H1 (cell line): ENCODE data around the gene TROAP. TPM values are rescaled to one million over a fixed set of nuclear protein-coding genes. Genes with fewer than 3 reads are reported as not detected.

Experiments used
- CTCF ChIA-PET: fragments of 300-600 bp; sonication (Branson Sonifier 250); formaldehyde crosslinking; loops from one replicate; lab custom pipeline; 2021; ENCODE audit not compliant: partially characterized antibody; lab: Charles Lee
- POLR2A ChIA-PET: fragments of 300-600 bp; sonication (Branson Sonifier 250); formaldehyde crosslinking; loops from one replicate; lab custom pipeline; 2021; ENCODE audit warnings: inconsistent platforms; ENCODE audit not compliant: partially characterized antibody; lab: Charles Lee
- DNase-seq, 2 experiments: peaks; one replicate each; pipeline versions ENCODE4 v3.0.0 to v3.0.0-alpha.2; 2010 to 2022; ENCODE audit warnings: low spot score in 2 of 2, low read depth in 1 of 2, mixed read lengths in 1 of 2
- FAIRE-seq: peaks from 2 replicates; lab custom pipeline; 2011; peaks lifted over from hg19 to GRCh38; lab: Jason Lieb, UNC
- H2AFZ ChIP-seq: 2 replicates; pipeline ENCODE4 v1.8.1; 2012; ENCODE audit warnings: low read length, inconsistent platforms
- H2AK5ac ChIP-seq: 2 replicates; pipeline ENCODE4 v1.6.1; 2013; ENCODE audit warnings: low read depth, low read length
- H2BK120ac ChIP-seq: replicated peaks from 2 replicates; pipeline ENCODE3; 2013; ENCODE audit warnings: low read depth, low read length, inconsistent platforms
- H2BK12ac ChIP-seq: 2 replicates; pipeline ENCODE4 v1.6.1; 2013; ENCODE audit warnings: low read depth, low read length
- H2BK15ac ChIP-seq: 2 replicates; pipeline ENCODE4 v1.6.1; 2013; ENCODE audit warnings: low read length
- H2BK20ac ChIP-seq: 2 replicates; pipeline ENCODE4 v1.6.1; 2013; ENCODE audit warnings: low read length
- H2BK5ac ChIP-seq: 2 replicates; pipeline ENCODE4 v1.6.1; 2013; ENCODE audit warnings: low read depth, low read length
- H3K14ac ChIP-seq: 2 replicates; pipeline ENCODE4 v1.6.1; 2013; ENCODE audit warnings: inconsistent platforms; ENCODE audit not compliant: insufficient read length
- H3K18ac ChIP-seq: 2 replicates; pipeline ENCODE4 v1.6.1; 2013; ENCODE audit warnings: low read length; ENCODE audit errors: extremely low read depth
- H3K23ac ChIP-seq: 2 replicates; pipeline ENCODE4 v1.6.1; 2013; ENCODE audit warnings: inconsistent platforms; ENCODE audit not compliant: insufficient read length
- H3K23me2 ChIP-seq: 2 replicates; pipeline ENCODE4 v1.6.1; 2013; ENCODE audit warnings: low read depth, low read length
- H3K27ac ChIP-seq: 2 replicates; pipeline ENCODE4 v1.6.1; 2011; ENCODE audit warnings: low read depth, low read length, inconsistent platforms
- H3K27me3 ChIP-seq, 4 experiments: replicated peaks in 1 of 4; 1 replicate in 1 of 4; 2 replicates in 3 of 4; pipeline versions ENCODE4 v1.6.1 to v1.8.1; 2011 to 2013; ENCODE audit warnings: low read length in 3 of 4, mild to moderate bottlenecking in 3 of 4, inconsistent platforms in 2 of 4, mixed read lengths in 2 of 4, moderate library complexity in 1 of 4; ENCODE audit not compliant: control insufficient read depth in 3 of 4, insufficient read depth in 3 of 4; ENCODE audit errors: extremely low read depth in 1 of 4
- H3K36me3 ChIP-seq, 4 experiments: 2 replicates each; pipeline versions ENCODE4 v1.6.1 to v1.8.1; 2011 to 2013; ENCODE audit warnings: mild to moderate bottlenecking in 4 of 4, low read length in 3 of 4, moderate library complexity in 2 of 4, control low read depth in 1 of 4, inconsistent platforms in 1 of 4; ENCODE audit not compliant: insufficient read depth in 4 of 4, control insufficient read depth in 2 of 4
- H3K4ac ChIP-seq: replicated peaks from 2 replicates; pipeline ENCODE3; 2013; ENCODE audit warnings: low read length, low read depth, mixed read lengths, inconsistent platforms; ENCODE audit not compliant: insufficient read length
- H3K4me1 ChIP-seq, 4 experiments: replicated peaks in 1 of 4; 1 replicate in 1 of 4; 2 replicates in 3 of 4; pipeline versions ENCODE4 v1.6.1 to v1.8.1; 2011 to 2013; ENCODE audit warnings: low read length in 3 of 4, inconsistent platforms in 2 of 4, mixed read lengths in 1 of 4; ENCODE audit not compliant: insufficient read depth in 4 of 4, control insufficient read depth in 3 of 4
- H3K4me2 ChIP-seq, 2 experiments: 2 replicates each; pipeline versions ENCODE4 v1.6.1 to v1.8.1; 2011 to 2013; ENCODE audit warnings: low read depth in 2 of 2, low read length in 2 of 2, control low read depth in 1 of 2, inconsistent platforms in 1 of 2, mild to moderate bottlenecking in 1 of 2; ENCODE audit not compliant: insufficient read depth in 1 of 2
- H3K4me3 ChIP-seq, 4 experiments: fragments of 200-600, 300-600 bp in 1 of 4; sonication (generic), shearing (Covaris generic), sonication (Bioruptor Twin) in 1 of 4; 2 replicates each; pipeline versions ENCODE4 v1.5.1 to v1.8.1; 2011 to 2016; ENCODE audit warnings: low read length in 4 of 4, low read depth in 3 of 4, control low read depth in 2 of 4, inconsistent platforms in 2 of 4, mild to moderate bottlenecking in 2 of 4, mixed read lengths in 1 of 4, moderate library complexity in 1 of 4; ENCODE audit not compliant: insufficient read depth in 2 of 4; ENCODE audit errors: extremely low read depth in 1 of 4
- H3K56ac ChIP-seq: replicated peaks from 2 replicates; pipeline ENCODE3; 2013; ENCODE audit warnings: low read depth, mild to moderate bottlenecking, mixed read lengths, low read length, inconsistent platforms; ENCODE audit not compliant: insufficient read length
- H3K79me1 ChIP-seq: 2 replicates; pipeline ENCODE4 v1.6.1; 2013; ENCODE audit warnings: low read depth, low read length, control low read depth
- H3K79me2 ChIP-seq, 2 experiments: 2 replicates each; pipeline versions ENCODE4 v1.6.1 to v1.8.1; 2012 to 2013; ENCODE audit warnings: low read length in 2 of 2, mild to moderate bottlenecking in 2 of 2, inconsistent platforms in 1 of 2; ENCODE audit not compliant: insufficient read depth in 2 of 2, control insufficient read depth in 1 of 2
- H3K9ac ChIP-seq, 4 experiments: replicated peaks in 1 of 4; 1 replicate in 1 of 4; 2 replicates in 3 of 4; pipeline versions ENCODE4 v1.6.1 to v1.8.1; 2011 to 2013; ENCODE audit warnings: low read depth in 3 of 4, low read length in 3 of 4, control low read depth in 2 of 4, mild to moderate bottlenecking in 2 of 4, moderate library complexity in 2 of 4, inconsistent platforms in 1 of 4; ENCODE audit errors: extremely low read depth in 1 of 4
- H3K9me3 ChIP-seq, 2 experiments: 2 replicates each; pipeline versions ENCODE4 v1.6.1 to v1.8.1; 2012 to 2013; ENCODE audit warnings: mild to moderate bottlenecking in 2 of 2, moderate library complexity in 2 of 2, control low read depth in 1 of 2, inconsistent platforms in 1 of 2, low read depth in 1 of 2, low read length in 1 of 2, mixed read lengths in 1 of 2; ENCODE audit not compliant: insufficient read depth in 2 of 2
- H4K20me1 ChIP-seq, 2 experiments: replicated peaks in 1 of 2; 2 replicates each; pipeline versions ENCODE3 to v1.8.1; 2011 to 2013; ENCODE audit warnings: inconsistent platforms in 2 of 2, low read length in 2 of 2, mild to moderate bottlenecking in 1 of 2; ENCODE audit not compliant: insufficient read depth in 2 of 2, control insufficient read depth in 1 of 2
- H4K5ac ChIP-seq: 2 replicates; pipeline ENCODE4 v1.6.1; 2013; ENCODE audit warnings: low read length, low read depth, mixed read lengths, inconsistent platforms; ENCODE audit not compliant: insufficient read length
- H4K8ac ChIP-seq: 2 replicates; pipeline ENCODE4 v1.8.0; 2013; ENCODE audit warnings: mild to moderate bottlenecking, moderate library complexity, low read length, inconsistent platforms; ENCODE audit not compliant: insufficient read depth; ENCODE audit errors: extremely low read depth
- H4K91ac ChIP-seq: replicated peaks from 2 replicates; pipeline ENCODE3; 2013; ENCODE audit warnings: low read length, mixed read lengths, inconsistent platforms; ENCODE audit not compliant: insufficient read length
- BCL11A ChIP-seq, 2 experiments: IDR thresholded peaks; one replicate each; pipeline ENCODE4 v1.6.1; 2011; ENCODE audit warnings: low read depth in 2 of 2, low read length in 2 of 2, mild to moderate bottlenecking in 2 of 2
- CBX8 ChIP-seq: fragments of 300-800, 300-1000 bp; sonication (generic); IDR thresholded peaks from 2 replicates; pipeline ENCODE4 v1.7.1; 2016; ENCODE audit warnings: low read depth, low read length, borderline replicate concordance
- CTBP2 ChIP-seq: IDR thresholded peaks from 2 replicates; pipeline ENCODE4 v1.7.0; 2011; ENCODE audit warnings: borderline replicate concordance, mild to moderate bottlenecking, moderate library complexity, mixed read lengths, low read length; ENCODE audit not compliant: insufficient read depth, insufficient read length
- HDAC2 ChIP-seq, 2 experiments: fragments of 300-600 bp in 1 of 2; sonication (generic) in 1 of 2; IDR thresholded peaks; 2 replicates each; pipeline ENCODE4 v1.6.1; 2011 to 2012; ENCODE audit warnings: low read depth in 2 of 2, low read length in 2 of 2, mild to moderate bottlenecking in 2 of 2, moderate library complexity in 2 of 2, borderline replicate concordance in 1 of 2, inconsistent platforms in 1 of 2
- JUND ChIP-seq: IDR thresholded peaks from 2 replicates; pipeline ENCODE4 v1.6.1; 2011; ENCODE audit warnings: mild to moderate bottlenecking, improper control_type of control experiment, low read length
- KDM1A ChIP-seq: fragments of 200-600, 300-600 bp; sonication (generic); IDR thresholded peaks from 2 replicates; pipeline ENCODE4 v1.7.1; 2016; ENCODE audit warnings: mild to moderate bottlenecking, low read length, borderline replicate concordance
- POLR2A ChIP-seq, 2 experiments: IDR thresholded peaks; 1 replicate in 1 of 2; 2 replicates in 1 of 2; pipeline ENCODE4 v1.6.1; 2011; ENCODE audit warnings: low read depth in 2 of 2, low read length in 2 of 2, mild to moderate bottlenecking in 2 of 2; ENCODE audit errors: control extremely low read depth in 1 of 2
- POLR2AphosphoS5 ChIP-seq: IDR thresholded peaks from 2 replicates; pipeline ENCODE4 v1.6.1; 2011; ENCODE audit warnings: low read depth, low read length
- RBBP5 ChIP-seq: IDR thresholded peaks from 2 replicates; pipeline ENCODE4 v1.7.1; 2012; ENCODE audit warnings: low read depth, mild to moderate bottlenecking, inconsistent platforms, low read length, moderate library complexity, borderline replicate concordance
- SIN3A ChIP-seq, 2 experiments: IDR thresholded peaks in 1 of 2; conservative IDR thresholded peaks in 1 of 2; 2 replicates each; pipeline ENCODE4 v1.6.1; 2011 to 2012; ENCODE audit warnings: low read length in 2 of 2, improper control_type of control experiment in 1 of 2, low read depth in 1 of 2, mild to moderate bottlenecking in 1 of 2
- SIRT6 ChIP-seq: IDR thresholded peaks from one replicate; pipeline ENCODE4 v1.7.1; 2012; ENCODE audit warnings: low read length, inconsistent platforms
- SP2 ChIP-seq: IDR thresholded peaks from 2 replicates; pipeline ENCODE4 v1.6.1; 2012; ENCODE audit warnings: mild to moderate bottlenecking, low read length, inconsistent platforms
- ZNF274 ChIP-seq: IDR thresholded peaks from 2 replicates; pipeline ENCODE4 v1.7.0; 2012; ENCODE audit warnings: low read length, borderline replicate concordance; ENCODE audit errors: extremely low read depth
- WGBS, 2 experiments: shearing (Covaris generic) in 1 of 2; methylation state at CpG; one replicate each; pipeline versions ENCODE4 v1.1.6 to v1.1.7; 2013 to 2015; ENCODE audit warnings: low lambda C conversion rate in 2 of 2, mixed read lengths in 2 of 2, inconsistent platforms in 1 of 2, low coverage in 1 of 2, missing lambda C conversion rate in 1 of 2; ENCODE audit not compliant: insufficient replicate concordance in 2 of 2, insufficient coverage in 1 of 2, insufficient read length in 1 of 2; ENCODE audit errors: extremely low coverage in 1 of 2, missing lambda C conversion rate in 1 of 2; 5-methylcytosine and 5-hydroxymethylcytosine counted together
- polyA plus RNA-seq, 7 experiments: library from polyadenylated mRNA; depleted of rRNA in 3 of 7; stranded (reverse) in 5 of 7; unstranded in 2 of 7; fragments of >200 nt in 5 of 7; fragments of 200-250 nt in 2 of 7; gene quantifications; 1 replicate in 5 of 7; 2 replicates in 1 of 7; 4 replicates in 1 of 7; pipeline versions ENCODE4 v1.2.1 to v1.2.3, GENCODE V29; 2011 to 2013; ENCODE audit warnings: missing spikeins in 2 of 7, mixed read lengths in 2 of 7
- total RNA-seq: library from RNA; stranded (reverse); fragmentation: NEBNext Ultra II Directional; extraction: Animal tissue kit (Norgen Biotek cat#: 25700); gene quantifications from 2 replicates; pipeline ENCODE4 v1.2.1, GENCODE V29; 2021

The TROAP gene
- total and polyA plus RNA-seq, 2 of the 8 experiments (the other 6 are each of a cell fraction or from before 2014, with no cell fraction given): 36.7 to 52.0 TPM

GRCh38 chr12:49330032-49330619 is 7.1 kb downstream of the TROAP start:
- Histone ChIP-seq H3K18ac (no peak overlapping the region), H2BK12ac (no peak overlapping the region), H3K79me1 (no peaks in the 10 kb centered on the region), H3K4ac (no peak overlapping the region), H3K27ac (no peak overlapping the region), H3K9me3 (no peaks in the 10 kb centered on the region), H3K79me2 (no peaks in the 10 kb centered on the region), H3K23me2 (peaks cover 2% of the 10 kb centered on the region; the same call in 1 of the 2 replicates), H3K56ac (no peak overlapping the region), H2BK15ac (no peak overlapping the region), H2BK120ac (no peak overlapping the region), H2BK5ac (no peak overlapping the region), H3K4me2 (no peak overlapping the region), H4K8ac (no peak overlapping the region), H2BK20ac (no peak overlapping the region), H3K27me3 (peaks cover 18 to 35% (median 28%) of the 10 kb centered on the region in 4 experiments), H3K36me3 (peaks cover 5 to 37% (median 23%) of the 10 kb centered on the region in 4 experiments; a peak in 7 of 8 replicates), H4K91ac (no peak overlapping the region), H3K9ac (no peak overlapping the region), H3K4me3 (no peak overlapping the region), H4K5ac (no peak overlapping the region), H4K20me1 (peaks cover 8 to 9% of the 10 kb centered on the region in 2 experiments), H3K14ac (no peak overlapping the region), H3K23ac (no peak overlapping the region), H2AK5ac (no peak overlapping the region), H2AFZ (no peak overlapping the region), H3K4me1 (no peaks in the 10 kb centered on the region)
- WGBS, 2 experiments: 97% methylated on average over 7 of the region's 7 CpGs; no CpG with 5 or more reads in 1 of the 2 experiments
- DNase-seq (no peak), FAIRE-seq (no peak)
- ChIA-PET CTCF (interaction anchor here (0.9 to 12.7 kb wide), 10 partner anchors 12 to 223 kb away, joined by 3 to 276 read pairs (median 21); partner anchors contain the start of genes DNAJC22 and PRPH), POLR2A (interaction anchor here (1.0 to 2.3 kb wide), 3 partner anchors 13 to 109 kb away, joined by 5 to 8 read pairs (median 5); partner anchors contain the start of gene PRPH)
- TF ChIP-seq CTBP2 (no peak), POLR2A (IDR thresholded peaks at IDR 0.05; ENCODE audit: control extremely low read depth in 1 of 2, low read depth in 2 of 2, low read length in 2 of 2) (no peak), SP2 (no peak), RBBP5 (no peak), SIN3A (conservative IDR thresholded peaks at IDR 0.05 in 1 of 2, IDR thresholded peaks at IDR 0.05 in 1 of 2; ENCODE audit: low read depth in 1 of 2, low read length in 2 of 2) (no peak), BCL11A (IDR thresholded peaks at IDR 0.05; ENCODE audit: low read depth in 2 of 2, low read length in 2 of 2) (no peak), ZNF274 (no peak), JUND (no peak), CBX8 (no peak), HDAC2 (IDR thresholded peaks at IDR 0.05; ENCODE audit: borderline replicate concordance in 1 of 2, low read depth in 2 of 2, low read length in 2 of 2) (no peak), SIRT6 (no peak), POLR2AphosphoS5 (no peak), KDM1A (no peak)
